IPS-NIHi7 (cell line): ENCODE data around the gene KCNJ15.
"Not testable (repeated sequence)": the region's sequence is repeated elsewhere in the genome, so short reads cannot be mapped to it uniquely, and the experiment has no call there.

Source experiments
- DNase-seq: peaks from one replicate; pipeline ENCODE4 v3.0.0; 2012; ENCODE audit warnings: mixed read lengths; ENCODE audit errors: extremely low spot score

The KCNJ15 gene

GRCh38 chr21:38244885-38245869 is 11.6 kb upstream of the KCNJ15 start:
- no peak for DNase-seq

- DNase-seq = no peak
These were observed 10.3 kb upstream of the KCNJ15 start for GRCh38 chr21:38246511-38246910.

- not testable (repeated sequence) for DNase-seq
These were observed 9.7 kb upstream of the KCNJ15 start for GRCh38 chr21:38247054-38247453.

- DNase-seq = no peak
These were observed 8.9 kb upstream of the KCNJ15 start for GRCh38 chr21:38247738-38248510.

DNA sequence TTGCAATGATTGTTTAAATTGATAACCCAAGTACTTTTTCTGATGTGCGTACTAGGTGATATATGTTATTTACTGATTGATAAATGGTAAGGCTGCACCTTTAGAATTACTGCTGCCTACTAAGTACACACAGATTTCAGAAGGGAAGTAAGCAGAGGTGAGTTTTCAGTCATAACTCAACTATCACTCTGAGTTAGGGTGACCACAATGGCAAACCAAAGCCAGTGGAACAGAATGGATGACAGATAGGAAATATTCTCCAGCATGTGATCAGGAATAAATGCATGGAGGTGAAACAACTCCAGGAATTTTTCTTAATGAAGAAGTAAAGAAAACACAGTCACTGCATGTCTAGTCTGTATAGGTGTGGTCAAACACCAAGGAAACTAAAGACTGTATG is 7.5 kb upstream of the KCNJ15 start:
- DNase-seq = no peak

GRCh38 chr21:38249696-38250278 is 7.0 kb upstream of the KCNJ15 start:
- no peak for DNase-seq

- no peak for DNase-seq
These were observed 5.8 kb upstream of the KCNJ15 start for GRCh38 chr21:38250991-38251418.

DNA sequence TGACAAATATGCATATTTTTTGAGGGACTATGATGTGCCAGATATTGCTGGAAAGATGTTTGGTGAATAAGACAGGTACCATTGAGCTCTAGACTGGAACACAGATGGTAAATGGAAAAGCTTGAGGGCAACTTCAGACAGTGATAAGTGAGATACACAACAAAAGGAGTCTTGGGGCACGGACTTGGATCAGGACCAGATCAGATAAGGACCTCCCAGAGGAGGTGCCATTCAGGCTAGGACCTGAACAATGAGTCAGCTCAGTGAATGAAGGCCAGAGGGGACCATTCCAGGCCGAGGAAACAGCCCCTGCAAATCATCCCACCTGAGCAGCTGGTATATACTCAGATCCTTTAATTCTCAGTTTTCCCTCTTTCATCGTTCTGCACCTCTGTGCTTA is 1.8 kb upstream of the KCNJ15 start:
- DNase-seq = no peak

DNA sequence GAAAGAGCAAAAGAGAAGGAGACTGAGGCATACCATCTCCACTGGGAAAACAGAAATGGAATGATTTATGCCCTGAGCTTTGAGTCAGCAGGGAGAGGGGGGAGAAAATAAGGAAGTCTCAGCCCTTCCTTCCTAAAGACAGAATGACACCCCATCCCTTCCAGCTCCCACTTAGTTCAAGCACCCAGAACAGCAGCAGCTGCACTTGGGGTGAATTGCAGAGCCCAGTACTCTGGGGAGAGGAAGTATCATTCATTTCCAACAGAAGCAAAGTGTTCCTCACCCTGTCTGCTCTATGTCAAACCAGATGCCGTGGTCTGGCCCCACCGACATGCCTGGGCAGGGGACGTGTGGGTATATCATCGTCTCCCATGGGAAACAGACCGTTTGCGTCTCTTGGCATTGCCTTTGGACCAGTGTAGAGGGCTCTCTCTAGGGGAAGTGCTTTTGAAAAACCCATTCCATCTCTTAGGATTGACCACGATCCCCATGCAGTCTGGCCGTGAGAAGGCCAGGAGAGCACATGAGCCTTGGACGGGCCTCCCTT is 1.1 kb upstream of the KCNJ15 start:
- no peak for DNase-seq

DNA sequence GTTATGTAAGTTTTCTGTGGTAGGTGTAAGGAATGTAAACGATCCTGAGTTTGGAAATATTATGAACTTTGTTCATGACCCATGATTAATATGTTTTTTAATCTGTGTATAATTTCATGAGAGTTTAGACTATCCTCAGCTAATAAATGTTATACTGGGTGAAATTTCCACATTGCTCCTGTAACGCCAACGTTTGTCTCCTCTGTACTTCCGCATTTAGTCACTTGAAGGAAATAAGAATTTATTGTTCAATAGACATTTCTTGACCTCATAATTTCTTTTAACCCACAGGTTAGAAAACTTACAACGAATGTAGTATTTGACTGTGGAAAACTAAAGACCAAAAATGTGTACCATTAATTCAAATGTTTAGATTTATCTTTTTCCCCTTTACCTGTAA is 876 bp downstream of the KCNJ15 start:
- DNase-seq = no peak

DNA sequence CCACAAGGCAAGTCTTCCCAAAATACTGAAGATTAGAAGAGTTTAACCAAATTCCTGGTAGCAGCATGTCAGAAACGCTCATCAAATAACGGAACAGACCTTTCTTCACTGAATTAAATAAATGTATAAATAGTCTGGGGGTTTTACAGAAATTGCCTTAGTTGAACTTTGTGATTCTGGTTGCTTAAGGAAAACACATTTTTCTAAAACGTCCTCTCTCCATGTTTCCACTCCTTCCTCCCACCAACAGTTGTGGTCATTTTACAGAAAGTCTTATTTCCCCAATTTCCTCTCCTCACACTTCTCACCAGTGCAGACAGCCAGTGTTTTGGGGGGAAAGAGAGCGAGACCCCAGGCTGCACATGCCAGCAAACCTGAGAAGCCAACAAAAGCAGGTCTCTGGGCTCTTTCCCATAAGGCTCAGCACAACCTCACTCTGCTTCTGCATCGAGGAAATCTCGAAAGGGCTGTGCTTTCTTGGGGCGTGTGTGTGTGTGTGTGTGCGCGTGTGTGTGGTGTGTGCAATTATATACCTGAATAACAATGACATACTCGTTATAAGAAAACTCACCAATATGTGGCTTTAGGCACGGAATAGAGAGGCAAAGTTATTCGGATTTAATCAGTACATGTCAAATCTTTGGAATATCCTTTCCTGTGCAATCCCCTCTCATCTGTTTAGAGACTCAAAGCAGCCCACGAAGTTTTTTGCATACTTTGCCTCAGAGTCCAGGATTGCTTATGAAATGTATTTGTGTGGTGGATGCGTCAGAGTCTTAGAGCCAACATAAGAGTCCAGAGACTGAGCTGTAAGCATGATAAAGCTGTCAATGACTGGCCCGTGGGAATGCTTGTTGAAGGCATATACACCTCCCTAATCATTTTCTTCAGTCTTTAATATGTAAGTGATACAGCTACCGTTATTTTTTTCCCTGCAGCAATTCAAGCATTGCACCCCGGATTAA is 2.0 kb downstream of the KCNJ15 start:
- no peak for DNase-seq

- no peak for DNase-seq
These were observed 2.9 kb downstream of the KCNJ15 start for GRCh38 chr21:38259665-38260064.

DNA sequence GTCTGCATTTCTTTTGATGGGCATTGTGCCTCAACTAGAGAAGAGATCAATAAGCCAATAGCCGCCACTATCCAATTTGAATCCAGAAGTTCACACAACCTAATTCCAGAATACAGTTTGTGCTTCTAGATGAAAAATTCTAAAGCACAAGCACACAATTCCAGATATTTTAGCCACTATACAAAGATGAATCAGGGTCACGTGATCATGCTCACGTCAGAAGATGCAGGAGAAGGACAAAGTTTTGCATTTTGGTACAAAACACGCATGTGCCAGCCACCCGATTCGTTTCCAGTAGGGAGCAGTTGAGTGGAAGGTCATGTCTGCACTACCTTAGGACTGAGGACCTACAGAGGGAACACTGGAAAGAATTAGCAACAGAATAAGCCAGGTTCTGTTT is 3.6 kb downstream of the KCNJ15 start:
- DNase-seq = no peak

DNA sequence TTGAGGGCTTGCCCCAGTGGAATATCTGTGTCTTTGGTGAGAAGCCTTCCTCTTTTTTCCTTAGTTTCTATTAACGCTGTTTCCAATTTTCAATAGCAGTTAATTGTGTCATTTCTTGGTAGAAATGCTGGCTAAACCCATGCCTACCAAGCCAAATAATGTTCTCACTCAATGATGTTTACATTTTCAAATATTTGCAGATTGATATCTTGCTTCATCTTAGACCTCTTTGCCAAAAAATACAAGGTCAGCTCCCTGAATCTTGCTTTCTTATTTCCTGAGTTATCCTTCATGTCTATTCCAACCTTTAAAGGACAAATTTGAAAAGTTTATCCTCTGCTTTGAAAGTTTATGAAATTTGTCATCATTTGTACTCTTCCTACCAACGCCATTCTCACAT is 5.1 kb downstream of the KCNJ15 start:
- DNase-seq = no peak

DNA sequence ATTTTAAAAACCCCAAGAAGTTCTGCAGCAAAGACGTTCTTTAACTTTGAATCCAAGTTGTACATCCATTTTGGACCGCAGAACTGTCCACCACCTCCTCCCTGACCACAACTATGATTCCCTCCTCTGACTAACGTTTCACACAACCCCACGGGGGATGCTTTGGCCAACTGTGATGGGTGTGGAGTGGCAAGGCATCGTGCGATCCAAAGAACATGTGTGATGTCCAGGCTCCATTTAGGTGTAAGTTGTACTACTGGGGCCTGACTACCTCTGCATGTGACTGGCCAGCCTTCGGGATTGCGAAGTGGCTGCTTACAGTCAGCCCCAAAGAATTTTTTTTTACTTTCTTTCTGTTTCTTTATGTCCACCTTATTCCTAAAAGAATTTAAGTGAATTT is 6.7 kb downstream of the KCNJ15 start:
- no peak for DNase-seq

- no peak for DNase-seq
These were observed 7.8 kb downstream of the KCNJ15 start for GRCh38 chr21:38264571-38264970.

DNA sequence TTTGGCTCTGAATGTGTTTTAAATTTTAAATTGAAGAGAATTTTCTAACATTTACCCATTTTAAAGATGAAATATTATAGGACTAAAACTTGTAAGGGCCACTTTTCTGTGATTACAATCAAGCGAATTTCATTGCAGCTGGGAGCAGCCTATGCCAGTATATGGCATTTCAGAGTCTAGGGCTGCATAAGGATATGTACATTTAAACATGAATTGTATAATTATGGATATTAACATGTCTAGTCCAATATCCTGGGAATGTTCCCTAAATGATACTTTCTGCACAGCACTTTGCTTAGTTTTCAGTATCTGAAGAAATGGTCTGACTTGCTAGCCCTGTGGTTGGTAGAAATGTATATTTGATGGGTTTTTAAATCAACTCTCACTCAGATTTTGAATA is 8.4 kb downstream of the KCNJ15 start:
- no peak for DNase-seq

DNA sequence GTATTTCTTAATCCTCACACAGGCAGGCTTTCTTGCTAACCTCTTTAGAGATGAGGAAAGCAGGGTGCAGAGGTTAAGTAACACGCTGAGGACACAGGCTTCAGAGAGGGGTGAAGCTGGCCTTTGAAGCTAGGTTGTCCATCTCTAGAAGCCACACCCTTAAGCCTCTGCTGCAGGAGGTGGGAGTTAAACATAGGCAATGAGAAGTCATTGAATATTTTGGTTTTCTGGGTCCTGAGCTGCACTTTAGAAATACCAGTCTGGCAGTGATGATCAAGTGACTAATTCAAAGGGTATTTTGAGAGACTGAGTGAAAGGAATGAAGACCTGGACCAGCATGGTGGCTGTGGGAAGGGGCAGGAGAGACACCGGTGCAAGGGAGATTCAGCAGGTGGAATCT is 9.9 kb downstream of the KCNJ15 start:
- no peak for DNase-seq

- DNase-seq = no peak
These were observed 10.5 kb downstream of the KCNJ15 start for GRCh38 chr21:38267136-38267755.
